ENCODE measurements around the gene ZNF550. TPM values are rescaled to one million over a fixed set of nuclear protein-coding genes. Genes with fewer than 3 reads are reported as not detected.
"Not testable (repeated sequence)": the region's sequence is repeated elsewhere in the genome, so short reads cannot be mapped to it uniquely, and the experiment has no call there.

ZNF550 gene
- total RNA-seq, 1 experiment from 2014 or later, result 4.2 TPM

GRCh38 chr19:57506163-57506562 lies 53.5 kb downstream of the ZNF550 start:
- no TSS peak for BruUV-seq (replicated peaks)
- Histone ChIP-seq H3K27me3 (ENCODE audit: low read length) (no peaks in the 10 kb centered on the region), H3F3A (ENCODE audit: low read length, unreplicated experiment) (no peaks in the 10 kb centered on the region), H3K4me3 (ENCODE audit: low read length) (no peak overlapping the region), H3K79me2 (ENCODE audit: low read length) (peaks cover 20% of the 10 kb centered on the region), H3K36me3 (ENCODE audit: low read depth, low read length) (peaks cover 83% of the 10 kb centered on the region), H3K4me2 (ENCODE audit: low read length) (no peak overlapping the region), H3K9ac (ENCODE audit: low read length) (no peak overlapping the region), H3K9me2 (replicated peaks; ENCODE audit: low read length) (no peaks in the 10 kb centered on the region), H3K9me3 (ENCODE audit: low read length) (peaks cover 25% of the 10 kb centered on the region), H3K4me1 (ENCODE audit: insufficient read depth, low read length) (no peaks in the 10 kb centered on the region), H4K20me1 (ENCODE audit: low read length) (no peaks in the 10 kb centered on the region), H2AFZ (ENCODE audit: low read length) (no peak overlapping the region), H3K27ac (ENCODE audit: low read length) (no peak overlapping the region)
- no peak for ATAC-seq
- no peak for DNase-seq
- TF ChIP-seq EZH2 (IDR thresholded peaks at IDR 0.05; ENCODE audit: low read length, unreplicated experiment) (no peak), CTCF (conservative IDR thresholded peaks at IDR 0.05; ENCODE audit: low read depth, low read length) (no peak), EZH2phosphoT487 (IDR thresholded peaks at IDR 0.05; ENCODE audit: borderline replicate concordance, low read length) (no peak)
- ChIA-PET CTCF (no interaction called here), POLR2A (ENCODE audit: unreplicated experiment) (no interaction called here)
- intact Hi-C loops (cut with micrococcal nuclease), result no loop called here

- Histone ChIP-seq H3K4me2 (ENCODE audit: low read length) (peak overlapping the region; percentile 82), H3K4me3 (ENCODE audit: low read length) (peak overlapping the region; percentile 74), H3K79me2 (ENCODE audit: low read length) (peaks cover 28% of the 10 kb centered on the region), H3K36me3 (ENCODE audit: low read depth, low read length) (peaks cover 42% of the 10 kb centered on the region), H3K9ac (ENCODE audit: low read length) (peak overlapping the region; percentile 78; the same call in 1 of the 2 replicates)
- H3K27ac ChIP-seq (ENCODE audit: low read length); H3K9me3 ChIP-seq (ENCODE audit: low read length); H3K9me2 ChIP-seq (replicated peaks; ENCODE audit: low read length); H2AFZ ChIP-seq (ENCODE audit: low read length); POLR2A ChIA-PET (ENCODE audit: unreplicated experiment); H3K4me1 ChIP-seq (ENCODE audit: insufficient read depth, low read length); H4K20me1 ChIP-seq (ENCODE audit: low read length); H3K27me3 ChIP-seq (ENCODE audit: low read length); H3F3A ChIP-seq (ENCODE audit: low read length, unreplicated experiment); intact Hi-C loops (cut with micrococcal nuclease); CTCF ChIA-PET: not testable (repeated sequence)
- peak; percentile 44 for DNase-seq
- peak; percentile 10 for ATAC-seq
- TSS peak; percentile 48 for BruUV-seq (replicated peaks)
Measured at GRCh38 chr19:57500400-57500799, 59.3 kb downstream of the ZNF550 start.

GRCh38 chr19:57499680-57500395 lies 59.8 kb downstream of the ZNF550 start, which contains the start of gene ZNF773:
Gene ZNF773, plus strand, starts transcription at chr19:57499938. Its CDS starts 143 bp downstream, at chr19:57500081.
- ATAC-seq (peak; percentile 100), DNase-seq (peak; percentile 98)
- peak within 1 kb of the TSS; percentile 74 for H3K4me3 ChIP-seq (ENCODE audit: low read length)
- H3K27ac ChIP-seq (ENCODE audit: low read length); H3K27me3 ChIP-seq (ENCODE audit: low read length); CTCF ChIA-PET; POLR2A ChIA-PET (ENCODE audit: unreplicated experiment); H3K4me1 ChIP-seq (ENCODE audit: insufficient read depth, low read length); H3K9me2 ChIP-seq (replicated peaks; ENCODE audit: low read length); H3K9me3 ChIP-seq (ENCODE audit: low read length); H4K20me1 ChIP-seq (ENCODE audit: low read length); H3F3A ChIP-seq (ENCODE audit: low read length, unreplicated experiment): not testable (repeated sequence)
- H3K79me2 ChIP-seq (ENCODE audit: low read length), result peaks cover 28% of the 10 kb centered on the region
- peak within 1 kb of the TSS; percentile 82 for H3K4me2 ChIP-seq (ENCODE audit: low read length)
- peak within 1 kb of the TSS; percentile 78 for H3K9ac ChIP-seq (ENCODE audit: low read length)
- H2AFZ ChIP-seq (ENCODE audit: low read length), result peak within 1 kb of the TSS; percentile 63
- intact Hi-C loops (cut with micrococcal nuclease), result loop anchor here (1.0 kb wide), 1 partner anchor 13 kb away; the partner anchor contains the start of gene ZNF419
- peaks cover 40% of the 10 kb centered on the region for H3K36me3 ChIP-seq (ENCODE audit: low read depth, low read length)
- TSS peak; percentile 86 for BruUV-seq (replicated peaks)

GRCh38 chr19:57499332-57499679 lies 60.4 kb downstream of the ZNF550 start:
- H3K9ac ChIP-seq (ENCODE audit: low read length); H3K4me3 ChIP-seq (ENCODE audit: low read length); H4K20me1 ChIP-seq (ENCODE audit: low read length); POLR2A ChIA-PET (ENCODE audit: unreplicated experiment); CTCF ChIA-PET; BruUV-seq (replicated peaks); H3F3A ChIP-seq (ENCODE audit: low read length, unreplicated experiment); H3K4me2 ChIP-seq (ENCODE audit: low read length); H3K4me1 ChIP-seq (ENCODE audit: insufficient read depth, low read length); H3K9me2 ChIP-seq (replicated peaks; ENCODE audit: low read length); DNase-seq; ATAC-seq; H2AFZ ChIP-seq (ENCODE audit: low read length); H3K27me3 ChIP-seq (ENCODE audit: low read length); H3K27ac ChIP-seq (ENCODE audit: low read length); H3K9me3 ChIP-seq (ENCODE audit: low read length): not testable (repeated sequence)
- peaks cover 41% of the 10 kb centered on the region for H3K36me3 ChIP-seq (ENCODE audit: low read depth, low read length)
- H3K79me2 ChIP-seq (ENCODE audit: low read length), result peaks cover 28% of the 10 kb centered on the region
- intact Hi-C loops (cut with micrococcal nuclease), result loop anchor here (1.0 kb wide), 1 partner anchor 12 kb away; the partner anchor contains the start of gene ZNF419

- H3K27me3 ChIP-seq (ENCODE audit: low read length); POLR2A ChIA-PET (ENCODE audit: unreplicated experiment); H3K27ac ChIP-seq (ENCODE audit: low read length); H4K20me1 ChIP-seq (ENCODE audit: low read length); CTCF ChIA-PET; H3K79me2 ChIP-seq (ENCODE audit: low read length); H3K9me3 ChIP-seq (ENCODE audit: low read length); H2AFZ ChIP-seq (ENCODE audit: low read length); H3K9me2 ChIP-seq (replicated peaks; ENCODE audit: low read length); H3F3A ChIP-seq (ENCODE audit: low read length, unreplicated experiment); H3K4me1 ChIP-seq (ENCODE audit: insufficient read depth, low read length); DNase-seq: not testable (repeated sequence)
- BruUV-seq (replicated peaks), result TSS peak; percentile 42
- H3K4me3 ChIP-seq (ENCODE audit: low read length), result peak overlapping the region; percentile 92
- ATAC-seq, result peak; percentile 39
- H3K4me2 ChIP-seq (ENCODE audit: low read length), result peak overlapping the region; percentile 75
- peaks cover 28% of the 10 kb centered on the region for H3K36me3 ChIP-seq (ENCODE audit: low read depth, low read length)
- H3K9ac ChIP-seq (ENCODE audit: low read length), result peak overlapping the region; percentile 85; the same call in 1 of the 2 replicates
- intact Hi-C loops (cut with micrococcal nuclease), result loop anchor here (5.0 kb wide), 1 partner anchor 51 kb away; the partner anchor contains the start of gene ZNF749
Measured at GRCh38 chr19:57488299-57488644, 71.4 kb downstream of the ZNF550 start.
